IPS-11a (cell line): Measurements from ENCODE around the gene DGKB.

Source experiments
- H3K4me3 ChIP-seq: one replicate; pipeline ENCODE4 v1.5.1; 2013; ENCODE audit warnings: low read depth, low read length, control low read depth

Gene DGKB

DNA sequence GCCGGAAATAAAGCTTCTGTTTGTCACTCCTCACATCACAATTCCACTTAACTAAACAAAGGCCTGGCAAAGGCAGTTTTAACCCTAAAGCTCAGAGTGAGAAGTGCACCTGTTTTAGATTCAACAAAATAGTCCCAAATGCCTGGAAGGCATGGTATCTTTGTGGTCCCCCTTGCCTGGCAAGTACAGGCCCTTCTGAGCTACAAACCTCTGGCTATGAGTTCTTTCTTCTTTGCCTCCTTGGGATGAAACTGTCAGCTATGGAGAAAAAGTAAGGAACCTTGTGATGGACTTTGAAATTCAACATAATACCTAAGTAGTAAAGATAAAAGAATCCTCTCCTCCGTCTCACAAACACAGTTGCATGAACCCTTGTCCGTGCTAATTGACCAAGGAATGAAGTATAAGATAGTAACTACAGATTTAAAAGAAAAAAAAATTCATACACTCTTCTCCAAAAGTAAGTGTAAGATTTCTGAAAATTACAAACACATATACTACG lies 668.6 kb downstream of the DGKB start:
- H3K4me3 ChIP-seq, result no peak overlapping the region

DNA sequence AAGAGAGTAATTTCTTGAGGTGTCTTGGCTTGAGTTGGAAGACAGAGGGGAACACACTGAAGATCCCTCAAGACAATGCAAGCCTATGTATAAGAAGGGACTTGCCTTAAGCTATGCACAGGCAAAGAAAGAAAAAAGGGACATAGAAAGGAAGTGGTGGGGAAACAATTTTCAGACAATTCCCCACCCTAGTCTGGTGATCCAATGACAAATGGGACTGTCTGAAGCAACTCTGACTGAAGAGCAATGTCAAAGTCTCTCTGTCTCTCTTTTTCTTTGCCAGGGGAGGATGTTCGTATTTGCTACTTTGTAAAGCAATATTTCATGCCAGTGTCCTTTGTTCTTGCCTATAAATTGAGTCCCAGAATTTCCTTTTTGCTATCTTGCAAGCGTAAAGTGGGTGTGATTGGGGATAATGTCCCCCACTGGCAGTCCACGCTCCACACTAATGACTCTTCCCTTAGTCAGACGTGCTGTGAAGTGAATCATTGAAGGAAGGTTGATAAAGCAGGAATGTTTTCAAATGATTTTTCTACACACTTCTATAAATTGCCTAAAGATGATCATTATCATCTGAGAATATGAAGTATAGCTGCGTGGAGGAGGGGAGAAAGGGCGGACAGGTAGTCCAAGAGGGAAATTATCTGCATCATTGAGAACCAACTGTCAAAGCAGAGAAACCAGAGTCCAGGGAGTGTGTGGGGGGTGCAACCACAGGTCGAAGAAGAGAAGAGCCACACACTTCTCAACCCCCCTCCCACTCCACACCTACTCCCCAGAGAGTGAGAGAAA lies 669.3 kb downstream of the DGKB start:
- no peak overlapping the region for H3K4me3 ChIP-seq

DNA sequence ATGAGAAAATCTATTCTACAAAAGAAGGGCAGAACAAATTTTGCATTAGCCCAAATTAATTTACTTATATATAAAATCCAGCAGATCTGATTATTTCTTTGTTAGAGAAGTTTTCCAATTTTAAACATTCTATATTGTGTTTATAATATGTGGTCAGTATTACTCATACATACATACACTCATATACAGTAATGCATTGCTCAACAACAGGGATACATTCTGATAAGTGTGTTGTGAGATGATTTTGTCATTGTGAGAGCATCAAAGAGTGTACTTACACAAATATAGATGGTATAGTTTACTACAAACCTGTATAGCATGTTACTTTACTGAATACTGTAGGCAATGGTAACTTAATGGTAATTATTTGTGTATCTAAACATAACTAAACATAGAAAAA lies 673.5 kb downstream of the DGKB start:
- no peak overlapping the region for H3K4me3 ChIP-seq

DNA sequence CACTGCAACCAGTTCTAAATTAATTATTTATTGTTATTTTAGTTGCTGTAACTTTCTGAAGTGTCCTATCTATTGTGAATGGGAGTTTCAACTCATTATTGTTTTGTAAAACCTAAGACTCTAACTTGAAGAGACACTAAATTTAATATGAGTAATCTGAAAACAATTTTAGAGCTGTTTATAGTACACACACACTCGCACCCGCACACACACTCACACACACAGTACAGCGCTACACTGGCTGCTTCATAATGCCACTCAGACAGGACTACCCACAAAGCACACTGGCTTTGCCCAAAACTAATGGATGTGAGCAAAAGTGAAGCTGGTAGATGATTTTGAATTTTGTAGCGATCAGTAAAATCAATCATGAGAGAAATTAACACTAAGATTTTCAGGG lies 674.2 kb downstream of the DGKB start:
- H3K4me3 ChIP-seq, result no peak overlapping the region

DNA sequence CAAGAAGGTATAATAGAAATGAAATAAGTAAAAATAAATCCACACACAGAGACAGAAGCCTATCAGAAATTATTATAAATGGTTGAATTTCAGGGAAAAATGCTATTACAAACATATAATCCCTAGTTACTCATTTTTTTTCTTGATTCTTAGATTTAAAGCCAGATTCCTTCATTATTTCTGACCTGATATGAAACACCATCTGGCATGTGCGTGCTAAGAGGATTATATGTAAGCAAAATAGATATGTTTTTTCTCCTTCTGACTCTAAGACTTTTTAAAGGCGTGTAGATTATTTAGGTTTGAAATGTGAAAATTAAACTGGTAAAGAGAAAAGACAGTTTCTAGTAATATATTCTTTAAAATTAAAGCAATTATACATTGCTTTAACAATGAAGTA lies 676.4 kb downstream of the DGKB start:
- H3K4me3 ChIP-seq, result no peak overlapping the region

DNA sequence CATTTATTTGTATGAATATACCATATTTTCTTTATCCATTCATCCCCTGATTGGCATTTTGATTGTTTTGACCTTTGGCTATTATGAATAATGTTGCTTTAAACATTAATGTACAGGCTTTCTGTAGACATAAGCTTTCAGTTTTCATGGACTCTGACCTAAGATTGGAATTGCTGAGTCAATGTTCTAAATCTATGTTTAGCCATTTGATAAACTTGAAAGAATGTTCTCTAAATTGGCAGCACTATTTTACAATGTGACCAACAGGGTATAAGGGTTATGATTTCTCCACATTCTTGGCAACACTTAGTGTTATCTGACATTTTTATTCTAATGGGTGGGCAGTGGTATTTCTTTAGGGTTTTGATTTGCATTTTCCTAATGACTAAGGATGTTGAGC lies 683.4 kb downstream of the DGKB start:
- H3K4me3 ChIP-seq, result no peak overlapping the region

DNA sequence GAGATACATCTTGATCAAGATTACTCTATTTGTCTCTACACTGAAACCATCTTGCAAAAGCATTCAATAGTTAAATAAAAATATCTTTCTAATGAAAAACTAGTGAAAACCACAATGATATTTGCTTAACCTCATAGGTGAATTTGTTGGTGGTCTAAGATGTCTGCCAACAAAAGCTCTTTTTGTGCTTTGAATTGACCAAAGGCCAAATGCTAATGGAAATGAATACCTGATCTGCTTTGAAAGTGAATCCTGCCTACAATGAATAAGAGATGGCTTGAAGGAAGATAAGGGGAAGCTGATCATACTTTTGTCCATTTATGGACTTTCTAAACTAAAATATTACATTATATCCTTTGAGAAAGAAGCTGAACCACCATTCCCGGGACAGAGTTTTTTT lies 684.2 kb downstream of the DGKB start:
- no peak overlapping the region for H3K4me3 ChIP-seq

DNA sequence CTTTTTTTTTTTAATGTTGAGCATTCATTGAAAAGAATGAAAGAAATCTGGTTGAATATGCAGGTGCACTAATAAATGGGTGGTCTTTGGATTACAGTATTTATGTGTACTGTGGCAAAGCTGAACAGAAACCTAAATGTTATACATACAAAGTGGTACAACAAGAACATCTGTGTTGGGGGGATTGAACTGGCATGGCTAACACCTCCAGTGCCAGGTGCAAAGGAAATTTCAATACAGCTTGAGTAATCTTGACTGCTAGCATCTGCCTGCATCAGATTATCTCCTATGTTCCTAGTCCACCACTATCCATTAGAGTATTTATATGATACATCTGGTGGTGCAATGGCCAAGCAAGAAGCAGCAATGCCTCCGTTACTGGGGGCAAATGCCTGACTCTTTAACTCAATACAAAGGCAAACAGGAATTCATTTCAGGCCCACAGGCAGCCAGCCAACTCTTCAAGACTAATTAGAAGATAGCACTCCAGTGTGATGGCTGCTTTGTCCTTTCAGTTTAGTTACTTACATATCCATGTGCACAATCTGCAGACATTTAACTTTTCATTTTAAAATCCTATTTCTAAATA lies 692.6 kb downstream of the DGKB start:
- H3K4me3 ChIP-seq, result no peak overlapping the region

DNA sequence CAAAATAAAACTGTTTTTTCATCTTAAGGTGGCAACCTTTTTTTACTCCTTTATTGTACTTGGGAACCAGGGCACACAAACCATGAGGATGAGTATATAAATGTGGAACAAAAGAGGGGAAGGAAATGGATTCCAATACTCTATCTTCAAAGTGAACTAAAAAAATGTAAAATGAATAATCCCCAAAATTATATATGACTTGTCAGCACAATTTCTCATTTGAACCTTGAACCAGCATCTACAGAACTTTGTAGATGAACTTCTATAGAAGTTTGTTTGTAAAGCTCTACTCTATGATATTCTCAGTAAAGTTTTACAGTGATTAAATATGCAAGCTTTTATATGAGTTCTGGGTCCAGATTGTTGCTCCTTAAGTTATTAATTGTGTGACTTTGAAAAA lies 694.8 kb downstream of the DGKB start:
- H3K4me3 ChIP-seq, result no peak overlapping the region

DNA sequence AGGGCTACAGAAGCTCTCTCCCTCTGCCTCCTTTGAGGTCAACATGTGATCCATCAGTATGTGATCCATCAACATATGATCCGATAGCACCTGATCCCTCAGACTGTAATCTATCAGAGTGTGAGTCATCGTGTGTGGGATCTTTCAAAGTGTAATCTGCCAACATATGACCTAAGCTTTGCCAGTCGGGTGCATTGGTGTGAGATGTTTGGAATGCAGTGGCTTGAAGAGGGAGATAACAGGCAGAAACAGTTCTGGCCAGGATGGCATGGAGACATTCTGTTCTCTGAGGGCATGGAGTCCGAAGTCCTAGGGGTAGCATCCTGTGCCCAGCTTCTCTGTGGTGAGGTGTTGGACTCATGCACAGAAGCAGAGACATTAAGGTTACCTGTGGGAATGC lies 695.4 kb downstream of the DGKB start:
- H3K4me3 ChIP-seq, result no peak overlapping the region

DNA sequence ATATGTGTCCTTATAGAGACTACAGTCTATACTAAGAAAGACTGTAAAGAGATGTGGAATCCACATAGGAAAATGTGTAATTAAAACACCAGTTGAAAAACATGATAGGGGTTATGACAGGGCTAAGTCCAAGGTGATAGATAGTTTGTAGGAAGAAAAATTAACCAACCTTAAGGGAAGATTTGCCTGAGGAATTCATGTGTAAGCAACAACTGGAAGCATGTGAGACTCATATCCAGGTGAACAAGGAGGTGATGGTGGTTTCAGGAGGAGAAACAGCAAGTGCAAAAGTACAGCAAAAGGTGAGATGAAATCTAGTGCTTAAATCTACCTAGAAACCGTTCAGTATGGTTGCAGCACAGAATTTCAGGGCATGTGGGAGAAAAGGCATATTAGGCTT lies 696.4 kb downstream of the DGKB start:
- H3K4me3 ChIP-seq, result no peak overlapping the region

DNA sequence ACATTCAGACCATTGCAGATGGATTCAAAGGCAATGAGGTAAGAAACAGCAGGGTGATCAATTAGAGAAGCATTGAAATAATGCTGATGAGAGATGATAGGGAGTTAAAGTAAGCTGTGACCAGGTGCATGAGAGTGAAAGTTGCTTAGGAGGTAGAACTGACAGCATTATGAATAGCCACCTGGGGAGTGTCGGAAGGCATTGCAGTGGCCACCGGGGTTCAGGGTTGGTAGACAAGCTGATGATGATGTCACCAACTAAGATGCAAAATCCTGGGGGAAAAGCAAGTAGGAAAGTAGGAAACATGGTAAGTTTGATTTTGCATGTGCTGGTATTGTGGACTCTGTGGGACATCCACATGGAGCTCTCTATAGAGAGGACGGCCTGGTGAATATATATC lies 701.2 kb downstream of the DGKB start:
- H3K4me3 ChIP-seq, result no peak overlapping the region

DNA sequence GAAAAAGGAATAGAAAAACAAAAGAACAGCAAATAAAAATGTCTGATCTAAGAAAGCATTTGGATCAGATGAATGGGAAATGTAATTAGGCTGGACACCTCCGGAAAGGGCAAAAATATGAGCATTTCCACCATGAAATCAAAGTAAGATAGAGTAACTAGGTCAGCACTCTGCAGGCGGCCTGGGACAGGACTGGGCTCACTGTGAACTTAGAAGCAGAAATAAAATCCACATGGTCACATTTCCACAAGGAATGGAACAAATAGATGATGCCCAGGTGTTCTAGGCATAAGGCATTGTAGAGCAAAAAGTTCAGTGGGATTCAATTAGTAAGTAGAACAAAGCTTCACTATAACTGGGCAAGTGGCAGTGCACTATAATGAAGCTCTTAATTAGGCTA lies 703.2 kb downstream of the DGKB start:
- H3K4me3 ChIP-seq, result no peak overlapping the region

DNA sequence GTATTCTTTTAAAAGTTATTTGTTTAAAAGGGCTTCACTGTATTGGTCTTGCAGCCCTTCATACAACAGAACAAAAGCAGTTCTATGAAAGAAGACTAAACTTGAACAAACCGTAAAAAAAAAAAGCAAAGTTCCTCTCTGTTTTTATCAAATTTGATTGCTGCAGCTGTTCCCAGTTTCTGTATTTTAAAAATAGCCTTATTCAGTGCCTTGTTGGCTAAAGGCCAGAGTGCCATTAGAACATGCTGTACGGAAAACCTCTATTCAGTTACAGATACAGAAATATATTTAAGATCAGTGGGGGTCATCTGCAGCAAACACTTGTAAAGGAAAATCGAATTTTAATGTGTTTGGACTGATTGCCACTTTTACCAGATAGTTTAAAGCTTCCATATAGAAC lies 705.3 kb downstream of the DGKB start:
- H3K4me3 ChIP-seq, result no peak overlapping the region

DNA sequence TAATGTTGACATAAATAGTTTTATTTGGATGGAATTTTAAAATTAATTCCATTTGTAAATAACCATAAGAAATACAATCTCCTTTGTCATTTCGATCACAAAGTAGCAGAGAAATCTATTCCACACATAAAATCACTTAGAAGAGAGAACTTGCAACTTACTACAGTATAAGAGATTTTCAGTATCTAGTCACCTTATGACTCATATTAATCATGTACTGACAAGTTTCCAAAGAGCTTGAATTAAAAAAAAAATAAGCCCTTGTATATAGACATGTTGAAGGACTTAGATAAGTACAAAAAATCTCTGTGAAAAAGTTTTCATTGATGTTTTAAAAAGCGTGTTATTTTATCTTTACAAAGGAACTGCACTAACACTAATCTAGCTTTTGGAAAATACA lies 706.0 kb downstream of the DGKB start:
- H3K4me3 ChIP-seq, result no peak overlapping the region

DNA sequence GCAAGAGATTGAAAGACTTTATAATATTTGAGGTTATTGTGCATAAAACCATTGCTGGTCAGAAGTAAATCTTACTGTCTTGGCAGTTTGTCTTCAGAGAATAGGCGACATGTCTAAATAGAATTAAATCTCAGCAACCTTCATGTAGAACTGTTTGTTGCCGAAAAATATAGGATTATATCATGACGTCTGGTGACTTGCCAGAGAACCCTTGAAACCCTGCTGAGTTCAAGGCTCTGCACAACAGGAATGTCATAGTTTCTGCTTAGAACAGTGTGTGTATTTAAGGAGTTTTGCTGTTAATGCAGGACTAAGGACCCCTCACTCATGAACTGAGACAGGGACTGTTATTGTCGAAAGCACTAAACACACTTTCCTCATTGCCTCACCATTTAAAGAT lies 706.7 kb downstream of the DGKB start:
- no peak overlapping the region for H3K4me3 ChIP-seq

DNA sequence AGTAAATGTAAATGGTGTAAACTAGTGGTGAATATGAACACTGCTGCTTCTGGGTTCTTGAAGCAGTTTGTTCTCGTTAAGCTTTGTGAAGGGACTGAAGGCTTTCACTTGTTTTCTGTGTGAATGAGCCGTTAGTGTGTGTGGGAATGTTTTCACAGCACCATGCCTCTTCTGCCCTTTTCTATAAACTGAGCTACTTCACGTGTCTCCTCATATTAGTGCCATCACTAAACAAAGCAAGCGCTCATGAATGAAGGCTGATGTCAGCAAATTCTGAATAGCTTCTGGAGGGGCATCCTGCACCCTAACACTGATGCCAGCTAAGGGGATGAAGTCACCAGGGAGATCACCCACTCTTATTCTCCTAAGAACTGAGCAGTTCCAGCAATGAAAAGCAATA lies 707.5 kb downstream of the DGKB start:
- H3K4me3 ChIP-seq, result no peak overlapping the region

DNA sequence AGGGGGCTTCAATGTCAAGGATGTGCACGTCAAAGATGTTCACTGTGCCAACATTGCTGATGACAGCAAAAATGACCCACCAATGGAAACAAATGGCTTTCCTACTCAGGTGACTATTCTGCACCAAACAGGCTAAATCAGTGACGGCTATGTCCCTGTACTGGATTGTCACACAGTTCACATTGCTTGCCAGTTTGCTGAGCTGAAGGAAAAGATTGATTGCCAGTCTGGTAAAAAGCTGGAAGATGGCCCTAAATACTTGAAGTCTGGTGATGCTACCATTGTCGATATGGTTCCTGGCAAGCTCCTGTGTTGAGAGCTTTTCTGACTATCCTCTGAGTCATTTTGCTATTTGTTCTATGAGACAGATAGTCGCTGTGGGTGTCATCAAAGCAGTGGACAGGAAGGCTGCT lies 710.9 kb downstream of the DGKB start:
- no peak overlapping the region for H3K4me3 ChIP-seq

DNA sequence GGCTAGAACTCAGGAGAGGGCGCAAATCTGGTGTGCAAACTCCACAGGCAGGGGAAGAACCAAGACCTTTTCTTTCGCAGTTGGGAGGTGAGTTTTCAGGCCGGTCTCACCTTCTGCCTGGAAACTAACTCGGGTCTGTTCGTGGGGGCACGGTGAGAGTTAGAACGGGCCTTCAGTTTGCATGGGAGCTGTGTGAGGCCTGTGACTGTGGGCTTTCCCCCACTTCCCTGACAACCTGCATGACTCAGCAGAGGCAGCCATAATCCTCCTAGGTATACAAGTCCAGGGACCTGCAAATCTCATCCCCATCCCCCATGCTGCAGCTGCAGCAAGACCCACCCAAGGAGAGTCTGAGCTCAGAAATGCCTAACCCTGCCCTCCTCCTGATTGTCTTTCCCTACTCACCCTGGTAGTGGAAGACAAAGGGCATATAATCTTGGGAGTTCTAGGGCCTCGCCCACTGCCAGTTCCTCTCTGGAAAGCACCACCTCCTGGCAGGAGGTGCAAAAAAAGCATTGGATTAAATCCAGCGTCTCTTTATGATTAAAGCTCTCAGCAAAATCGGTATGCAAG lies 718.2 kb downstream of the DGKB start:
- H3K4me3 ChIP-seq, result no peak overlapping the region

DNA sequence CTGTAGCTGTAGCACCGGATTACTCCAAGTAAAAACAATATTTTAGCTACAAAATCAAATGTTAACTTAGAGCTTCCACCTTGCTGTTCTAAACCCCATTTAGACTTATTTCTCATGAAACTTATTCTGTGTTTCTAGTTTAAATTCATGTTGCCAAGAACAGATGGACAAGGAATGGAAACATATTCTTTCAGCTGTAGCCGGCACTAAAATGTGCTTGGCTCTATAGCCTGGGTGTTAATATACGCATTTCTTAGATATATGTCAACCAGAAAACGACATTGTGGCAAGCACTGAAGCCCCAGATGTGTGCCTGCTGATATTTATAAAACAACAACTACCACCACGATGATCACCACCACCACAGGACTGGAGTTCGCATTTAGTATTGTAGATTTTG lies 722.8 kb downstream of the DGKB start:
- H3K4me3 ChIP-seq, result no peak overlapping the region

DNA sequence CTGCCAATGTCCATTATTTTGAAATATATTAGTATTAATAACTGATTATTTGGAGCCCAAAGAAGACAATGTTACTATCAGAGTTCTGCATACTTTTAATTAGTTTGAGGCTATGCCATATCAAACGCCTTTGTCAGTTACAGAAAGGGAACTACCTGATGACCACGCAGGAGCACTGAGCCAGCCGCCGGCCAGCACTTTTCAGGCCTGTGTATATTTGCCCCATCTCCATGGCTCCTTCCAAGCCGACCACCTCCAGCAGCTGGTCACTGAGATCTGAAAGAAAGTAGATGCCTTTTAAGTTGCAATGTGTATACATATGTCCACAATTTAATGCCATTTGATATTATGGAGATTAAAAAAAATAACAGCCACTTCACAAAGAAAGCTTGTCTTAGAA lies 724.7 kb downstream of the DGKB start:
- no peak overlapping the region for H3K4me3 ChIP-seq

DNA sequence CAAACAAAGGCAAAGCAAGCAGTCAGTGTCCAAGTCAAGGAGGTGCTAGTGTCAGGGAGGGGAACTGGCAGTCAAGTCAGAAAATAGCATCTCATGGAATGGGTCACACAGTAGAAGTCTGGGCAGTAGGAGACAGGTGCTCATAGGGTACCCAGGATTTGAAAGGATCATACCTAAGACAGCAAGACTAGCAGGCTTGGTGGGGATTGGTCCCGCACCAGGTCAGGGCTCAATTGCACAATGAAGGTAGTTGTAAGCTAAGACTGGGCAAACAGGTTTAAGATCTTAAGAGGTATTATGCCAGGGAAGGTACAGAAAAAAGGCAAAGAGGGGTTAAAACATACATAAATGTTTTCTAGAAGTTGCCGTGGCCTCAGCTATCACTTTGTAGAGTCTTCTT lies 731.7 kb downstream of the DGKB start:
- no peak overlapping the region for H3K4me3 ChIP-seq
